Activated CD4-positive, CD25-positive, alpha-beta regulatory T cell treated with anti-CD3 and anti-CD28 coated beads, Interleukin-2, amount 50 U/mL, for 16 hours (primary cell): ENCODE results near the gene CDK11B.
"Not testable (repeated sequence)": the region's sequence is repeated elsewhere in the genome, so short reads cannot be mapped to it uniquely, and the experiment has no call there.

Experiments
- DNase-seq: peaks from one replicate; pipeline ENCODE4 v3.0.0-alpha.2; 2020; ENCODE audit warnings: low read depth, low spot score

The CDK11B gene

GRCh38 chr1:1599935-1600860 lies 58.6 kb downstream of the CDK11B start, which contains the start of gene FNDC10:
Gene FNDC10 (minus strand): TSS chr1:1600135. CDS start chr1:1600015, 120 bp downstream.
- DNase-seq, result no peak

- no peak for DNase-seq
These were observed 59.5 kb downstream of the CDK11B start for GRCh38 chr1:1599030-1599934.

- no peak for DNase-seq
These were observed 60.1 kb downstream of the CDK11B start for GRCh38 chr1:1598720-1599029.

- DNase-seq, result no peak
These were observed 60.6 kb downstream of the CDK11B start for GRCh38 chr1:1598051-1598719.

GRCh38 chr1:1597275-1597930 lies 61.4 kb downstream of the CDK11B start:
- no peak for DNase-seq

GRCh38 chr1:1596493-1597274 lies 62.1 kb downstream of the CDK11B start:
- no peak for DNase-seq

- not testable (repeated sequence) for DNase-seq
These were observed 63.5 kb downstream of the CDK11B start for GRCh38 chr1:1595341-1595740.

- no peak for DNase-seq
These were observed 64.1 kb downstream of the CDK11B start for GRCh38 chr1:1594602-1595260.

GRCh38 chr1:1593834-1594601 lies 64.8 kb downstream of the CDK11B start:
- DNase-seq, result no peak

- no peak for DNase-seq
These were observed 67.4 kb downstream of the CDK11B start for GRCh38 chr1:1591452-1591851.
